NAMALWA (cell line): ENCODE measurements around the gene GATA3.

Experiments used
- DNase-seq: peaks from one replicate; pipeline ENCODE4 v3.0.0-alpha.2; 2015; ENCODE audit warnings: low spot score

The GATA3 gene

DNA sequence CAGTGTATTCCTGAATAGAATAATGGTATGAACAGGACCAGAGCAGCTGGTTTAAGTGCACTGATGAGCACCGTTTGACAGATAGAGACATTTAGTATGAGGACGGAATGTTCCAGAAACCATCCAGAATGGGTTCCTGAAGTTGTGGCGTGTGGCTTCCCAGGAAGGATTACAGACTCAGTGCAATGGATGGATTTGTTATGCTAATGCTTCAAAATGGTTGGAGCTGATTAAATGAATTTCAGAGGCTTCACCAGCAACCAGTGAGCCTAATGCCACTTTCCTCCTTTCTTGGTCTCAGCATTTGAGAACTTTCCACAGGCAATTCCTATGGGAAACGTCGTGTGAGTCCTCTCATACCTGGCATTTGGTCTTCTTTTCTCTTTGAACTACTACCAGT, 9.9 kb downstream of the GATA3 start:
- no peak for DNase-seq

DNA sequence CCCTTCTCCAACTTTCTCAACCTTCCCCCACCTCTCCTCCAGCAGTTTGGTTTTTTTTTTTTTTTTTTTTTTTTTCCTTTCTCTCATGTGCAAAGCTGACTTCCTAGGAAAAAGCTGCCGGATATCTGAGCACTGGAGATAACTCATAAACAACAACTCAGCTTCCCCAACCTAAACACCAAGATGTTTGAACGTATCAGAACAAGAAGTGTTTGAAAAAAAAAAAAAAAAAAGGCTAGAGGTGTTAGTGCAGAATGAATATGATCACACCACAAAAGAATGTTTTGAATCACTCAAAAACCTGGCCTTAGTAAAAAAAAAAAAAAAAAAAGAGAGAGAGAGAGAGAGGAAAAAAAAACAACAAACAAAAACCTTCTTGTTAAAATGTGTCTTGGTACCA, 11.2 kb downstream of the GATA3 start:
- no peak for DNase-seq

DNA sequence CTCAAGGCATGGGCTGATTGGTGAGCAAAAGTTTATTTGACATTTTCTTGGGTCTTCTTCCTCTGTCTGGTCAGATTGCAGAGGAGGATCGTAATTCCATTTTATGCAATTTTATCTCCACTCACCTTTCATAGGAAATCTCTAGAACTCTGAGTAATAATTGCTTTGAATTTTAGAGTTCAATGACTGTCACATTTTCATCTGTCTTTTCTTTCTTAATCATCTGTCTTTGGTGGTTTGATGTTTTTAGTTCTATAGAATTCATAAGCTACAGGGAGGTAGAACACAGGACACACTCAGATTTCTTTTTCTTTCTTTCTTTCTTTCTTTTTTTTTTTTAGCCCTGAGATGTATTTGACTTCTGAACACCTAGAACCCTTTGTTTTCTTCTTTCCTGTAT, 11.6 kb downstream of the GATA3 start:
- no peak for DNase-seq

DNA sequence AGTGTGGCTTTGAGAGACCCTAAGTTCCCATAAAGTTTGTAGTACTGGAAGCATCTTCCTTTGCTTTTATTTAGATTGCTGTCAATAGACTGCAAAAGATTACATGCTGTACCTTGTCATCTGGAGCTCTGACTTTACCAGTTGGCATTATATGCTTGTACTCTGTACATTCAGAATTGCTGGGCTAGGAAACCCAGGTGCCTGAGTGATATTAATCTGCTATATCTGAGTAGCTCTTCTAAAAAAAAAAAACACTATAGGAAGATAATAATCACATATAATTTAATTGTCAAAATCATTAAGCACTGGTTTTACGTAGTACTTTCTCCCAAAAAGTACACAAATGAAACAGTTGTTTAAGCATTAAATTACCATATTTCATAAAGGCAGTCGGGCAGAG, 12.3 kb downstream of the GATA3 start:
- no peak for DNase-seq

DNA sequence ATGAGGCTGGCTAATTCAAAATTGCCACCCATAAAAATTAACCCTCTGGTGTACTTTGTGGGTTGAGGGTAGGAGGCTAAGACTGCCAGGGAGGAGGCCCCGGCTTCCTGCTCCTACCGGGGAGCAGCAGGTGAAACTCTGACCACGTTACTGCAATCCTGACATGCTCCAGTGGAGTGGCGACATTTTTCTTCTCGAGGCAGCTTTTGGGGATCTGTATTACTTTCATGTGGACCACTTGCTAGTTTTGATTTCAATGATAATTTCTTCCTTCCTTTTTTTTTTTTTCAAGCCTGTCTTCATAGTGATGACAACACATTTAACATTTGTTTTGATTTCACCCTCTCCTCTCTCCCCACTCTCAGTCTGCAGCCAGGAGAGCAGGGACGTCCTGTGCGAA, 14.6 kb downstream of the GATA3 start:
- no peak for DNase-seq

DNA sequence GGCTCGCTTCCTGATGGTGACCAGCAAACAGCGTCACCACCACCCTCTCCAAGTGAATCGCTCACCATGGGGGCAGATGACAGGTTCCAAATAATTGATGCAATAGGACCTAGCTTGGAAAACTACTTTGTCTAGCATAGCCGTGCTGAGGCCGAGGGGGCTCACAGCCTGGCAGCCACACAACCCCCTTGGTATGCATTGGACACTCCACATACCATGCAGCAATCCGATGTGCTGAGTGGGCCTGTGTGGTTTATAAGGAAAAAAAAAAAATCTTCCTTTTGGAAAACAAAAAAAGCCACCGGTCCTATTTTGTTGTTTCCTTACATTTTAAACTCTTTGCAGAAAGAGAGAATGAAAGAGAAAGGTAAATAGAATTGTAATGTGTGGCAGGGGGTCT, 15.1 kb downstream of the GATA3 start:
- DNase-seq, result no peak

DNA sequence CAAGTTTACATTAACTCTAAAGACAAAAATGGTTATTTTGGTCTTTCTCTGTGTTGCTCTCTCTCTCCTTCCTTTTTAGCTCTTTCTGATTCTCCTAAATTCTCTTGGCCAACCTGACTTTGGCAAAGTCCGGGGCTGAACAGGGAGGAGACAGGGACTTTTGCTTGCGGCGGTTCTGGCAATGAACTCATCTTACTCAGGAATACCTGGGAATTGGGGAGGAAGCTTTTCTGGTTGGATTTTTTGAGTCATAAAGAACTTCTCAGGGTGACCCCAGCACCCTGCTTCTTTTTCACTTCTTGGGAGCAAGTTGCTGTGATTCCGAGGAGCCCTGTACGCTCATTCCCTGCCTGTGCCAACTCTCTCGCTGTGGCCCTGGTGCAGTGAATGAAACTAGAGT, 16.0 kb downstream of the GATA3 start:
- no peak for DNase-seq

DNA sequence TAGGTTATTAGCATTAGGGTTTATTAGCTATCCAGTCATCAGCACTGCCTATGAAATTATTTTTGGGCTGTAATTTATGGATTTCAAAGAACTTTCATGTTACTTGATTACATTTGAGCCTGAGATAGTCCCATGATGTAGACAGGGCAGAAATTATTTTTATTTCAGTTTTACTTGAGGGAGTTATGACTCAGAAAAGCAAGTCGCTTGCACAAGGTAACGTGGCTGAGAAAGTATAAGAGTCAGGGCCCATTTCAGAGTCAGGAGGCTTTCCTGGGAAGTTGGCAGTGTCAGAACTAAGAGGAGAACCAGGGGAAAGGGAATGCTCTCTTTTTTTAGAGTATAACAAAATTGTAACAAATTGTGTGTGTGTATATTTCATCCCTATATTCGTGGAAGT, 16.5 kb downstream of the GATA3 start:
- DNase-seq, result no peak

DNA sequence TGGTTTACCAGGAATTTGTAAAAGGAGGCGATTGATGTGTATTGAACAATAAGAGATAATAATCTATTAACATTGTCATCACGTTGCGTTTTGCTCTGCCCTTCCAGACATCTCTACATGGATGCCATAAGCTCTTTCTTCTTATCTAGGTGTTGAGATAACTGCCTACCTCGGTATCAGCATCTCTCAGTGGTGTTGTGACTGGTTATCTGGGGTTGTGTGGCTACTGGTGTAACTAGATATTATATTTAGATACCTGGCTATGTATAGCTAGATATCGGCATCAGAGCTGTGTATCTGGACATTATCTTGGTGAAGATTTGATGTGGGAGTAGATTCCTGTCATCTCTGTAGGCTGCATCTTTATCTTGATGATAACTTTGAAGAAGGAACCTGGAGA, 17.2 kb downstream of the GATA3 start:
- DNase-seq, result no peak

DNA sequence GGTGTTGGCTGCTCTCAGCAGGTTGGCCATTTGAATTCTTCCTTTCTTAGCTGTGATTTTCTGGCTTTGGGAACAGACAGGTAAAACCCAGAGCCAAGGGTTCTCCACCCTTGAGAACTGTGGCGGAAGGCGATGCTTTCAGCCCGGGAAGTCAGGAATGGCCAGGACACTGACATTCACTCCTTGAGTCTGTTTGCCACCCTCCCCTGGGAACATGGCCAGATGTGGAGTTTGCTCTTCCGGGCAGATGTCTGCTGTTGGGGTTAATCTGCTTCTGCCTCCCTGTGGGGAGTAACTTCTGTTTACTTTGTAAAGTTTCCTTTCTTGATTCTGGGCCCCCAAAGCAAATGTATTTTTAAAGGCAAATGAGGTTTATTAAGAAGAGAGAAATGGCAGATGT, 17.7 kb downstream of the GATA3 start:
- DNase-seq, result no peak

DNA sequence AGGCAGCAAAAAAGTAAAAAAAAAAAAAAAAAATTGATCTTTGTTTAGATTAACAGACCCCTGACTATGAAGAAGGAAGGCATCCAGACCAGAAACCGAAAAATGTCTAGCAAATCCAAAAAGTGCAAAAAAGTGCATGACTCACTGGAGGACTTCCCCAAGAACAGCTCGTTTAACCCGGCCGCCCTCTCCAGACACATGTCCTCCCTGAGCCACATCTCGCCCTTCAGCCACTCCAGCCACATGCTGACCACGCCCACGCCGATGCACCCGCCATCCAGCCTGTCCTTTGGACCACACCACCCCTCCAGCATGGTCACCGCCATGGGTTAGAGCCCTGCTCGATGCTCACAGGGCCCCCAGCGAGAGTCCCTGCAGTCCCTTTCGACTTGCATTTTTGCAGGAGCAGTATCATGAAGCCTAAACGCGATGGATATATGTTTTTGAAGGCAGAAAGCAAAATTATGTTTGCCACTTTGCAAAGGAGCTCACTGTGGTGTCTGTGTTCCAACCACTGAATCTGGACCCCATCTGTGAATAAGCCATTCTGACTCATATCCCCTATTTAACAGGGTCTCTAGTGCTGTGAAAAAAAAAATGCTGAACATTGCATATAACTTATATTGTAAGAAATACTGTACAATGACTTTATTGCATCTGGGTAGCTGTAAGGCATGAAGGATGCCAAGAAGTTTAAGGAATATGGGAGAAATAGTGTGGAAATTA, 19.4 kb downstream of the GATA3 start:
- no peak for DNase-seq

DNA sequence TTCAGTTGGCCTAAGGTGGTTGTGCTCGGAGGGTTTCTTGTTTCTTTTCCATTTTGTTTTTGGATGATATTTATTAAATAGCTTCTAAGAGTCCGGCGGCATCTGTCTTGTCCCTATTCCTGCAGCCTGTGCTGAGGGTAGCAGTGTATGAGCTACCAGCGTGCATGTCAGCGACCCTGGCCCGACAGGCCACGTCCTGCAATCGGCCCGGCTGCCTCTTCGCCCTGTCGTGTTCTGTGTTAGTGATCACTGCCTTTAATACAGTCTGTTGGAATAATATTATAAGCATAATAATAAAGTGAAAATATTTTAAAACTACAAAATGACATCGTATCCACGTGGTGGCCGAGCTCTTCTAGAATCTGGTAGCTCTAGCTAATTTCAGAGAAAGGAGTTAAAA, 20.4 kb downstream of the GATA3 start:
- no peak for DNase-seq

DNA sequence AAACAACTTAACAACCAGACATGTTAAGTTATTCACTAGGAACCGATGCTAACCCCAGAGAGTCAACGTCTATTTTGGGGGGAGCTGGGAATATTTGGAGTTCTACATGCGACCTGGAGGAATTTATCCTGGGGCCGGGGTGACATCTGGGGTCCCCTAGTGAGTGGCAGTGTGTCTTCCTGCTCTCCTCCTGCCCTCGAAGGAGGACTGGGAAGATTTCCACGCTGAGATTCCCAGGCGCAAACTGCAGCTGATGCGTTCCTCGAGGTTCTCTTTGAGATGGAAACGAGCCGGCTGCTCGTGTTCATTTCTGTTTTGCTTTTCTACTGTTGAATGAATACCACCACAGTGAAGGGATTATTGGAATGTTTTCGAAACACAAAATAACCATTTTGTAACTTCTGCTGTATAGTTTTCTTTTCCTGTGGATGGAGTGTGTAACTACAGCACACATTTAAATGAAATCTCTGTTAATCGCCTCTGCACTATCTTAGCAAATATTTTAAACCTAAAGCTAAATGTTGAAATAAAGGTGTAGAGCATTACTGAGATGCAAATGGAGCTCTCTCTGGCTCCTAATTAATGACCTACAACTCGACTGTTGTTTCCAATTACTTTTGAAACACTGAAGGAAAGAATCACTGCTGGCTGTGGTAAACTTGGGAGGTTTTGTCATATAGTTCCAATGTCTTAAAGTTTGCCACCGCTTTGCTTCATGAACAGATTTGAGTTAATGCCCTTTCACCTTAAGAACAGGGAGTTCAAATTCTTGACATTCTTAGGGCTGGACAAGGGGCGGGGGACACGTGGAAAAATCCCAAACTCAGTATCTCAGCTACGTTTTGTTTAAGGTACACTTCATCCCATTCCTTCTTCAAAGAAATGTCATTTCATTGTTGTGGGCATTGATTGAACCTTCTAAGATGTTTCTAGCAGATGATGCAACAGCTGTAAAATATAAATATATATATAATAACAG, 21.1 kb downstream of the GATA3 start:
- no peak for DNase-seq

DNA sequence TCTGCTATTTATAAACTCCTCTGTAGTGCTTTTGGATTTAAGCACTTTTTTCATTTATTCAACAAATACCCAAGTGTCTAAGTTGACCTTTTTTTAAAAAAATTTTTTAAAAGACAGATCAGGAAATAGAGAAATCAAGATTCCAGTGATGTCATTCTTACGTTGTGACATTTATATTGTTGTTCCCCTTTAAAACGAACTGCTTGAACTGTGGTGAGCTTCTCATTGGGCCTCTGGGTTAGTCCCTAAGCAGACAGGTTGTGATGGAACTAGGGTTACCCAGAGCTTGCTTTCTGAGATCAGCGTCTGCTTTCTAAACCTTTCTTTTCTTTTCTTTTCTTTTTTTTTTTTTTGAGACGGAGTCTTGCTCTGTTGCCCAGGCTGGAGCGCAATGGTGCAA, 22.4 kb downstream of the GATA3 start:
- no peak for DNase-seq

DNA sequence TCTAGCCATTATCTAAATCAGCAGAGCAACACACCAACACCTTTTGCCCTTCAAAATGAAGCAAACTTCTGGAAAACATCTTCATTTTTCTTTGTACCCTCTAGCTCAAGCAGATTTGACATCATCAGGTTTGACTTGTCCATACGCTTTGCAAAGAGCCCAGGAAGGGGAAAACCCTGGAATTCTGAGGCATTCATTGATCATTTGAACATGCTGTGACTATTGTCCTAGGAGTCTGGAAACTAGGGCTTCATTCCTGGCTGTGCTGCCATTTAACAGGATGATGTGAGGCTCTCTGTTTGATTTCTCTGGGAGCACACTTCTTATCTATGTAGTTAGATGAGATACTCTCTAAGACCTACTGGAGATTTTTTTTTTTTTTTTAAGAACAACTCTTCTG, 23.5 kb downstream of the GATA3 start:
- no peak for DNase-seq

DNA sequence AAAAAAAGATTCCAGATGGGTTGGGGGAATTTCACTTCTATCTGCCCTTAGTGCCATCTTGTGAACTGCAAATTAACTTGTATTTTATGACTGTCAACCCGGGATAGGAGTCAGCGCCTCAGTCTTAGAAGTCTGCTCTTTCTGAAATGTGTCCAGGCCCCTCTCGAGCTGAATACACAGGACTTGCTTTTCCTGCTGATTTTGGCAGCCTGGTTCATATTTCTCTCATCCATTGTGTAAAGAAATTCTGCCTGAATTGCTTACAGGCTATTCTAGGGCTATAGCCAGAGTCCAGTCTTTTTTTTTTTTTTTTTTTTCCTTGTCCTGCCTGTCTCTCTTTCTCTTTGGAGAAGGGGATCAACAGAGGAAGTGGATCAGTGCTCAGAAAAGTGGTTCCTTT, 24.6 kb downstream of the GATA3 start:
- no peak for DNase-seq

DNA sequence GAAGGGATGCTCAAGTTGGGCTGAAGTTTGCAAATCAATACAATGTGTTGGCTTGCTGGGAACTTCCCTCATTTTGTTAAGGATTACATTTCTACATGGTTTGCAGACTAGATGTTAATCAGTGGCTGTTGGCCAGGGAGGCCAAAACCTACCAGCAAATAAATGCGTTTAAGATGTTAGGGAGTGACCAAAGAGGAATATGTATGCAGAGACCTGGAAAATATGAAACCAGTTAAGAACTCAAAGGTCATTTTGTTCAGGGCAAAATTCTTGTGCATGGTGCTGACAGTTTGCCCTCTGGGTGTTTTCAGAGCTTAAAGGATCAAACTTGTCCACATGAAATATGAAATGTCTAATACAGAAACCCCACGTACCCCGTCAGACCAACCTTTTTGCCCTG, 30.3 kb downstream of the GATA3 start:
- DNase-seq, result no peak

DNA sequence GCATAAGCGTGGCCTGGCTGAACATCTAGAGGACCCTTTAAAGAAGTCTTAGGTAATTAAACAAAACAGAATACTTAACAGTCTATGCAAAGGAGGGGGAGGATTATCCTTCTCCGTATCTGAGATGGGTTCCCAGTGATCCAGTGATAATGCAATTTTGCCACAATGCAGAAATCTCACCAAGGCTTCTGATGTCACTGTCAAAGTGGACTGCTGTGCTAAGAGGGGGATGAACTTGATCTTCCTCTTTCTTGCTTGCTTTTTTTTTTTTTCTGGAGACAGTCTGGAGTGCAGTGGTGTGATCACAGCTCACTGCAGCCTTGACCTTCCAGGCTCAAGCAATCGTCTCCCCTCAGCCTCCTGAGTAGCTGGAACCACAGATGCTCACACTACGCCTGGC, 30.8 kb downstream of the GATA3 start:
- DNase-seq, result no peak

DNA sequence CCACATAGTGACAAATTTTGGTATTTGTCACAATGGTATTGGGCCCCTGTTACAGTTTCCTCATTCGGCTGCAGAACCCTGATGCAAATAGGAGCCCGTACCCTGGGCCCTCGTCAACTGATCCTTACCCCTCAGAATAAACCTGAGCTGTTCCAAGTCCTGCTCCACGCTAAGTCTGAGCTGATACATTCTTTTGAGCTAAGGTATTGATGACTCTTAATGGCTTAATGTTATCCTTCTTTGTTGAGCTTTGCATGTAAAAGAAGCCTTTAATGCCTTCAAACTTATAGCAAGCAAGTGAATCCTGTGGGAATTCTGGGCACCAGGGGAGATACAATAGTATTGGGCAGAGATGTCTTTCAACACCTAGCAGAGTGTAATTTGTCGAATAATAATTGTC, 31.8 kb downstream of the GATA3 start:
- DNase-seq, result no peak

DNA sequence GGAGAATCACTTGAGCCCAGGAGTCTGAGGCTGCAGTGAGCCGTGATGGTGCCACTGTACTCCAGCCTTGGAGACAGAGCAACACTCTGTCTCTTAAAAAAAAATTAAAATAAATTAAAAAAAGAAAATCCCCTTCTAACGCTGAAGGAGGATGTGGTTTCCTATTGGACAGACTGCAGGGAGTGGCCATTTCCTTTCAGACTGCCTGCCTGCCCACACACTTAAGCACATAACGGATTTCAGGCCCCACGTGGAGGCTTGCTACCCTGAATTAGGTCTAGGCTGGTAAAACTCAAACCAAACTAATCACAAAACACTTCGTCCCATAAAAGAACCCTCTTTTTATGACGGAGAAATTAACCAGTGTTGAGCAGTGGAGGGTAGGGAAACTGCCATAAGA, 34.0 kb downstream of the GATA3 start:
- no peak for DNase-seq

DNA sequence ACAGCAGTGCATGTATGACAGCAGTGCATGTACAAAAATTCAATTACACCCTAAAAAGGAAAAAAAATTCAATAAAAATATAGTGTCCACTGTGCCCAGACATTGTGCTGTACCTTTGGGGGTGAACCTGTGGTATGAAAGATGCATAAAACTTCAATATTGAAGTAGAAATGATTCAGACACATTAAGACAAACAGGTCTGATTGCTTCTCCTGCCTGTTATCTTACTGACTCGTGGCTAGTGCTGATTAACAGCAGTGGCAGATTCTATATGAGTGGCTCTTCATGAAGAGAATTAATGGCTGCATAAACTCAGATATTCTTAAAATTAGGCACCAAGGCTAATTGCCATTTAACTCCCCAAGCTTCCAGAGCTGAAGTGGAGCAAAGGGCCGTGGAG, 37.9 kb downstream of the GATA3 start:
- DNase-seq, result no peak

DNA sequence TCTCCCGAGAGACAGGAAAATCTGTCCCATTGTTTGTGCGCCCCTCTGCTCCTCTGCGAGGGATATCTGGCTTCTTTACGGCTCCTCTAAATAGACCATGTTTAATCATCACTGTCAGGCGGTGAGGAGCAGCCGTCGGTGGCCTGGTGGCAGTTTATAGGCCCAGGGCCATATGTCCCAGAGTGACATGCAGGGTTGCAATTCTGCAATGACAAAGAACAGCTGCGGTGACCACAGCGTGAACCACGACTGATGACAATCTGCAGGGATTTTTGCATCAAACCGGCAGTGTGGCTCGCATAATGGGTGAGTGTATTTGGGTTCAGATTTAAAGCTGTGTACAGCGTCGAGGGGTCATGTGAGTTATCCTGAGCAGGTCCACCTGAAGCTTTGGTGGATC, 41.5 kb downstream of the GATA3 start:
- no peak for DNase-seq

DNA sequence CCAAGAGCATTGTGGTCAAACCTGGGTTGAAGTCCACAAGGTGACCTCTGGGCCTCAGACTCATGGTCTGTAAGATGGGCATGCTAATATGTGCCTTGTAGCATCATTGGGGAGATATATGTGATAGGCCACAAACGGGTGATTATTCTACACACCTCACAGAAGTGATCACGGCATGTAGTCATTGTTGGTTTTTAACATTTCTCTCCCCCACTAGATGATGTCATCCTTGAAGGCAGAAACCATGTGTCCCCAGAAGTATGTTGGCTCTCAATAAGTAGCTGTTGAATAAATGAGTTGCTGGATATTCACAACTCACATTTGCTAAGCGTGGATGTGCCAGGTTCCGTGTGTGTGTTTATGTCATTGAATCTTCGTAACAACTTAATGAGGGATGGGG, 42.4 kb downstream of the GATA3 start:
- no peak for DNase-seq

DNA sequence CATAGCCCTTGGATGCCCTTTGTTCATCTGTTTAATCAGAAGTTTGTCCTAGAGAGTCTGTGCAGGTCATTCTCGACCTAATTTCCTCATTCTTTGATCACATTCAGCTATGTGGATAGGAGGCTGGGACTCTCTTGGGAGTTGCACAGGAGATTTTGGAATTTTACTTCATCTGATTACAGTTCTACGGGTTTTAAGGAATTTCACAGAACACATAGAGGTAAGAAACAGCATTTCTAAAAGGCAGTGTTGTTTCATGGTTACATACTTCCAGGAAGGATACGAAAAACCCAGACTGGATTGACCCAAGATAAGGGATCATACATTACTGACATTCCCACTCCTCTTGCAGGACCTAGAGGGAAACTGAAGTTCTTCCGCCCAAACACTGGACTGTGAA, 45.9 kb downstream of the GATA3 start:
- DNase-seq, result no peak
